ENCODE measurements around the gene NANOS3. TPM values are rescaled to one million over a fixed set of nuclear protein-coding genes. Genes with fewer than 3 reads are reported as not detected.

NANOS3 gene
- total RNA-seq, 2 donors from 2014 or later = 1.5 TPM; not detected in 1

- Histone ChIP-seq H3K27ac (peak overlapping the region; percentile 31 to 75), H3K4me3 (peak overlapping the region in 1 of 2 donors; percentile 15), H3K9me3 (no peaks in the 10 kb centered on the region), H3K36me3 (no peaks in the 10 kb centered on the region), H3K27me3 (replicated peaks; ENCODE audit: insufficient read depth) (no peaks in the 10 kb centered on the region), H3K4me1 (replicated peaks) (peaks cover 2% of the 10 kb centered on the region)
- DNase-seq (ENCODE audit: low spot score) = peak; percentile 96
- WGBS = 10% methylated on average over 21 of the region's 34 CpGs
- intact Hi-C loops (cut with DNase I) = loop anchor here (2.0 kb wide), 1 partner anchor 192 kb away; the partner anchor contains the start of gene MISP3
- TF ChIP-seq POLR2A (IDR thresholded peaks at IDR 0.05) (peak; percentile 67), POLR2AphosphoS5 (IDR thresholded peaks at IDR 0.05) (peak; percentile 93), CTCF (IDR thresholded peaks at IDR 0.05) (peak; percentile 98 to 100 (median 100))
Measured at GRCh38 chr19:13880059-13881043, 3.4 kb downstream of the NANOS3 start.

- Histone ChIP-seq H3K36me3 (no peaks in the 10 kb centered on the region), H3K9me3 (no peaks in the 10 kb centered on the region), H3K27me3 (replicated peaks; ENCODE audit: insufficient read depth) (no peaks in the 10 kb centered on the region), H3K4me1 (replicated peaks) (peaks cover 2% of the 10 kb centered on the region), H3K27ac (peak overlapping the region in 1 of 2 donors; percentile 75), H3K4me3 (no peak overlapping the region)
- intact Hi-C loops (cut with DNase I) = loop anchor here (2.0 kb wide), 1 partner anchor 192 kb away; the partner anchor contains the start of gene MISP3
- TF ChIP-seq CTCF (IDR thresholded peaks at IDR 0.05) (no peak), POLR2AphosphoS5 (IDR thresholded peaks at IDR 0.05) (no peak), POLR2A (IDR thresholded peaks at IDR 0.05) (no peak)
- 41% methylated on average over 12 of the region's 12 CpGs for WGBS
- DNase-seq (ENCODE audit: low spot score) = no peak
Measured at GRCh38 chr19:13881251-13881691, 4.3 kb downstream of the NANOS3 start.

GRCh38 chr19:13881692-13882418 is 4.9 kb downstream of the NANOS3 start:
- WGBS = 42% methylated on average over 16 of the region's 17 CpGs
- peaks cover 2% of the 10 kb centered on the region for H3K4me1 ChIP-seq (replicated peaks)
- H3K27ac ChIP-seq = peak overlapping the region in 1 of 2 donors; percentile 75
- intact Hi-C loops (cut with DNase I) = loop anchor here (2.0 kb wide), 1 partner anchor 191 kb away; the partner anchor contains the start of gene MISP3
- no peaks in the 10 kb centered on the region for H3K9me3 ChIP-seq
- no peaks in the 10 kb centered on the region for H3K27me3 ChIP-seq (replicated peaks; ENCODE audit: insufficient read depth)
- no peak for DNase-seq (ENCODE audit: low spot score)
- TF ChIP-seq CTCF (IDR thresholded peaks at IDR 0.05) (no peak), POLR2AphosphoS5 (IDR thresholded peaks at IDR 0.05) (no peak), POLR2A (IDR thresholded peaks at IDR 0.05) (no peak)
- H3K36me3 ChIP-seq = no peaks in the 10 kb centered on the region
- H3K4me3 ChIP-seq = no peak overlapping the region

GRCh38 chr19:13882419-13882795 is 5.5 kb downstream of the NANOS3 start:
- WGBS = 73% methylated on average over 5 of the region's 5 CpGs
- Histone ChIP-seq H3K9me3 (no peaks in the 10 kb centered on the region), H3K36me3 (no peaks in the 10 kb centered on the region), H3K27ac (peak overlapping the region in 1 of 2 donors; percentile 33), H3K4me3 (no peak overlapping the region), H3K4me1 (replicated peaks) (peaks cover 2% of the 10 kb centered on the region), H3K27me3 (replicated peaks; ENCODE audit: insufficient read depth) (no peaks in the 10 kb centered on the region)
- no peak for TF ChIP-seq CTCF (IDR thresholded peaks at IDR 0.05)
- no peak for TF ChIP-seq POLR2AphosphoS5 (IDR thresholded peaks at IDR 0.05)
- TF ChIP-seq POLR2A (IDR thresholded peaks at IDR 0.05) = no peak
- no peak for DNase-seq (ENCODE audit: low spot score)
- intact Hi-C loops (cut with DNase I) = no loop called here

All from prostate gland (tissue), 2 donors.